SK-N-DZ (cell line): ENCODE measurements around the gene NEURL4.

Experiments
- DNase-seq: peaks from one replicate; pipeline ENCODE4 v3.0.0-alpha.2; 2015; ENCODE audit warnings: low spot score
- small RNA-seq, 2 experiments: library from RNA; depleted of rRNA; stranded (forward); fragments of <200 nt; gene quantifications; one replicate each; pipeline ENCODE3, GENCODE V24; 2014

Gene NEURL4

DNA sequence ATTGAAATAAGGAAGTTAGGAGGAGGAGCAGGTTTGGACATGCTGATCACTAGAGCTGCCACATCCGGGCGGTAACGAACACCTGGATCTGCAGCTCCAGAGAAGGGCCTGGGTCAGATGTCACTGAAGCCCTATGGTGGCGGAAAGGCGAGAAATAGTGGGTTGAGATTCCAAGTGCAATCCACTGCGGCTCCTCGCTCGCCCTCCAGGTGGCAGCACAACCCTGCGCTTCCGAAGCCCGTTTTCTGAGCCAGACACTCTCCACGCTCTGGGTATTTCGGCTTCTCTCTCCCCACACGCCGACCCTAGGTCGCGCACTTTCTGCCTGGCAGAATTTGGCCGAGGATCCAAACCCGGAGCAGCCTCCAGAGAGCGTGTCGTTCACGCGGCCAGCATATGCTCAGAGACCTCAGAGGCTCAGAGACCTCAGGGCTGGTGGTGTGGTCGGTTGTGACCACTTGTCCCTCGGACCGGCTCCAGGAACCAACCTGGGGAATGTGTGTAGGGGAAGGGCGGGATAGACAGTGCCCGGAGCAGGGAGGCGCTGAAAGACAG lies 48.5 kb downstream of the NEURL4 start:
- peak; percentile 88 for DNase-seq

DNA sequence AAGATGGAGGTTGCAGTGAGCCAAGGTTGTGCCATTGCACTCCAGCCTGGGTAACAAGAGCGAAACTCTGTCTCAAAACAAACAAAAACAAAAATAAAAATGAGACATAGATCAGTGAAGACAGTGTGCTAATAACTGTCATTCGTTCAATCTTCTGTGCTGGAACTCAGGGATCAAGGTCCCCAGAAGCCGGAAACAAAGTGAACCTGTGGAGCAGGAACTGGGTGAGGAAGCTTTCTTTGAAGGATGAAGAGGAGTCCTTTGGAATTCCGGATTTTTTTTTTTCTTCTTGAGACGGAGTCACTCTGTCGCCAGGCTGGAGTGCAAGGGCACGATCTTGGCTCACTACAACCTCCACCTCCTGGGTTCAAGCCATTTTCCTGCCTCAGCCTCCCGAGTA lies 49.7 kb downstream of the NEURL4 start:
- no peak for DNase-seq

DNA sequence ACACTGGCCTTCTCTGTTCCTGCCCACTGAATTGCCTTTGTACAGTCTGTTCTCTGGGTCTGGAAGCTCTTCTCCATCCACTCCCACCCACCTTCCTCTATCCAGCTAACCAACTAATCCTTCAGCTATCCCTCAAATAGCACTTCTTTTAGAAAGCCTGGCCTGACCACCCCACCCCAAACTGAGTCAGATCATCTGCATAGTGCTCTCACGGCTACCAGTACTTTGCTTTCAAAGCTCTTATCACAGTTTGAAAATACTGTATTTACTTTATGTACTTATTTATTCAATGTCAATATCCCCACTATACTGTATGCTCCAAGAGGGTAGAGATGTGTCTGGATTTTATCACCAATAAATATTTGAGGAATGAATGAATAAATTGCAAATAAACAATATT lies 62.4 kb downstream of the NEURL4 start:
- DNase-seq, result no peak

Small RNAs within 50 kb of the gene (small RNA-seq; reads per million reads assigned to genes)
- gene AC026954.2 (0 reads per million in 2 experiments), gene RF00019 (0 reads per million in 2 experiments)
